Measurements from ENCODE around the gene ZSWIM4.

GRCh38 chr19:13880059-13881043 lies 85.1 kb downstream of the ZSWIM4 start:
- TF ChIP-seq USF2 (IDR thresholded peaks at IDR 0.05; ENCODE audit: borderline replicate concordance, low read depth, low read length) (no peak; the same call in 1 of the 2 replicates), BHLHE40 (IDR thresholded peaks at IDR 0.05; ENCODE audit: borderline replicate concordance in 1 of 2, low read depth in 2 of 2, low read length in 1 of 2) (peak; percentile 75 to 78), CUX1 (IDR thresholded peaks at IDR 0.05; ENCODE audit: insufficient replicate concordance, low read depth, low read length) (no peak), REST (IDR thresholded peaks at IDR 0.05; ENCODE audit: low read depth, low read length) (no peak), EP300 (IDR thresholded peaks at IDR 0.05; ENCODE audit: borderline replicate concordance in 1 of 2, control insufficient read depth in 1 of 2, low read depth in 2 of 2, low read length in 2 of 2) (no peak)

All from GM12878 (cell line).